Lung (tissue), 12 donors: Measurements from ENCODE around the gene CEMIP. TPM values are rescaled to one million over a fixed set of nuclear protein-coding genes. Genes with fewer than 3 reads are reported as not detected.

Source experiments
- ATAC-seq: fragments of 200-7000 bp; cut with Tn5 transposase; one replicate; pipeline ENCODE4 v1.9.1; 2020; ENCODE audit warnings: moderate number of reproducible peaks; ENCODE audit not compliant: insufficient read depth, low FRiP score
- DNase-seq, 3 donors: peaks; one replicate each; pipeline ENCODE4 v3.0.0-alpha.2; 2013 to 2017
- H3K27ac ChIP-seq, 2 donors: one replicate each; pipeline ENCODE4 v1.5.1; 2013; ENCODE audit warnings: mild to moderate bottlenecking in 2 of 2, moderate library complexity in 2 of 2, control low read depth in 1 of 2, inconsistent platforms in 1 of 2, low read depth in 1 of 2, low read length in 1 of 2
- H3K27me3 ChIP-seq, 3 donors: one replicate each; pipeline ENCODE4 v1.5.1; 2013; ENCODE audit warnings: low read length in 2 of 3; ENCODE audit not compliant: control insufficient read depth in 3 of 3, insufficient read depth in 3 of 3
- H3K36me3 ChIP-seq, 4 donors: one replicate each; pipeline ENCODE4 v1.5.1; 2013; ENCODE audit warnings: low read length in 4 of 4, mild to moderate bottlenecking in 1 of 4, moderate library complexity in 1 of 4; ENCODE audit not compliant: control insufficient read depth in 4 of 4, insufficient read depth in 4 of 4
- H3K4me1 ChIP-seq, 5 donors: one replicate each; pipeline ENCODE4 v1.5.1; 2013; ENCODE audit warnings: low read length in 5 of 5, mild to moderate bottlenecking in 2 of 5, moderate library complexity in 1 of 5; ENCODE audit not compliant: control insufficient read depth in 5 of 5, insufficient read depth in 5 of 5
- H3K4me3 ChIP-seq: one replicate; pipeline ENCODE4 v1.5.1; 2013; ENCODE audit warnings: mild to moderate bottlenecking, control low read depth, moderate library complexity
- H3K9ac ChIP-seq, 2 donors: one replicate each; pipeline ENCODE4 v1.5.1; 2013; ENCODE audit warnings: low read length in 2 of 2, control low read depth in 1 of 2; ENCODE audit not compliant: insufficient read depth in 1 of 2
- H3K9me3 ChIP-seq, 4 donors: one replicate each; pipeline ENCODE4 v1.5.1; 2013; ENCODE audit warnings: low read length in 3 of 4, mild to moderate bottlenecking in 1 of 4, moderate library complexity in 1 of 4; ENCODE audit not compliant: control insufficient read depth in 4 of 4, insufficient read depth in 3 of 4
- WGBS, 2 donors: extraction: QIAGEN DNeasy Blood & Tissue Kit; methylation state at CpG; one replicate each; pipeline ENCODE4 v1.1.7; 2013; 5-methylcytosine and 5-hydroxymethylcytosine counted together
- polyA plus RNA-seq, 2 donors: library from polyadenylated mRNA; stranded (reverse); fragments of 200-250 nt; gene quantifications; one replicate each; pipeline ENCODE4 v1.2.1, GENCODE V29; 2013
- total RNA-seq, 2 donors: library from RNA; depleted of rRNA in 1 of 2; stranded (reverse); fragments of >200 nt in 1 of 2; gene quantifications; one replicate each; pipeline ENCODE4 v1.2.1, GENCODE V29; 2014 to 2021
- TF ChIP-seq, protein P1 (sequence below): IDR thresholded peaks from 2 replicates; pipeline ENCODE4 v1.5.1; 2012; ENCODE audit warnings: mild to moderate bottlenecking; ENCODE audit errors: control extremely low read depth, extremely low read depth
- donor health status: control.
- donor health status: control.
- donor health status: Bipolar disorder and iron deficiency.
- donor health status: healthy.
- donor health status: DM: yes; HTN: yes; CAD: no.

The CEMIP gene
- total and polyA plus RNA-seq, 4 donors: 1.9 to 32.0 (median 3.9) TPM

- TF ChIP-seq, protein P1, sequence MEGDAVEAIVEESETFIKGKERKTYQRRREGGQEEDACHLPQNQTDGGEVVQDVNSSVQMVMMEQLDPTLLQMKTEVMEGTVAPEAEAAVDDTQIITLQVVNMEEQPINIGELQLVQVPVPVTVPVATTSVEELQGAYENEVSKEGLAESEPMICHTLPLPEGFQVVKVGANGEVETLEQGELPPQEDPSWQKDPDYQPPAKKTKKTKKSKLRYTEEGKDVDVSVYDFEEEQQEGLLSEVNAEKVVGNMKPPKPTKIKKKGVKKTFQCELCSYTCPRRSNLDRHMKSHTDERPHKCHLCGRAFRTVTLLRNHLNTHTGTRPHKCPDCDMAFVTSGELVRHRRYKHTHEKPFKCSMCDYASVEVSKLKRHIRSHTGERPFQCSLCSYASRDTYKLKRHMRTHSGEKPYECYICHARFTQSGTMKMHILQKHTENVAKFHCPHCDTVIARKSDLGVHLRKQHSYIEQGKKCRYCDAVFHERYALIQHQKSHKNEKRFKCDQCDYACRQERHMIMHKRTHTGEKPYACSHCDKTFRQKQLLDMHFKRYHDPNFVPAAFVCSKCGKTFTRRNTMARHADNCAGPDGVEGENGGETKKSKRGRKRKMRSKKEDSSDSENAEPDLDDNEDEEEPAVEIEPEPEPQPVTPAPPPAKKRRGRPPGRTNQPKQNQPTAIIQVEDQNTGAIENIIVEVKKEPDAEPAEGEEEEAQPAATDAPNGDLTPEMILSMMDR: no peak
These were observed 61.3 kb downstream of the CEMIP start for GRCh38 chr15:80840182-80841130.

GRCh38 chr15:80841541-80841940 is 62.4 kb downstream of the CEMIP start:
- Histone ChIP-seq H3K9ac (no peak overlapping the region), H3K27ac (no peak overlapping the region), H3K4me1 (peaks cover 0 to 4% (median 2%) of the 10 kb centered on the region in 5 donors), H3K9me3 (no peaks in the 10 kb centered on the region), H3K36me3 (peaks cover 0 to 2% (median 0%) of the 10 kb centered on the region in 4 donors), H3K27me3 (no peaks in the 10 kb centered on the region), H3K4me3 (no peak overlapping the region)
- TF ChIP-seq, protein P1: no peak
- DNase-seq: no peak
- 92 to 97% methylated on average over 5 of the region's 5 CpGs for WGBS, 2 donors
- ATAC-seq: no peak

More at GRCh38 chr15:80840182-80841130, 61.3 kb downstream of the CEMIP start:
- WGBS, 2 donors: 81 to 85% methylated on average over 22 of the region's 22 CpGs
- peaks cover 0 to 2% (median 0%) of the 10 kb centered on the region in 4 donors for H3K36me3 ChIP-seq
- H3K4me1 ChIP-seq: peaks cover 0 to 4% (median 2%) of the 10 kb centered on the region in 5 donors
- H3K27me3 ChIP-seq: no peaks in the 10 kb centered on the region
- ATAC-seq: no peak
- no peaks in the 10 kb centered on the region for H3K9me3 ChIP-seq
- H3K4me3 ChIP-seq: no peak overlapping the region
- no peak overlapping the region for H3K9ac ChIP-seq
- no peak overlapping the region for H3K27ac ChIP-seq
- DNase-seq: no peak

DNA sequence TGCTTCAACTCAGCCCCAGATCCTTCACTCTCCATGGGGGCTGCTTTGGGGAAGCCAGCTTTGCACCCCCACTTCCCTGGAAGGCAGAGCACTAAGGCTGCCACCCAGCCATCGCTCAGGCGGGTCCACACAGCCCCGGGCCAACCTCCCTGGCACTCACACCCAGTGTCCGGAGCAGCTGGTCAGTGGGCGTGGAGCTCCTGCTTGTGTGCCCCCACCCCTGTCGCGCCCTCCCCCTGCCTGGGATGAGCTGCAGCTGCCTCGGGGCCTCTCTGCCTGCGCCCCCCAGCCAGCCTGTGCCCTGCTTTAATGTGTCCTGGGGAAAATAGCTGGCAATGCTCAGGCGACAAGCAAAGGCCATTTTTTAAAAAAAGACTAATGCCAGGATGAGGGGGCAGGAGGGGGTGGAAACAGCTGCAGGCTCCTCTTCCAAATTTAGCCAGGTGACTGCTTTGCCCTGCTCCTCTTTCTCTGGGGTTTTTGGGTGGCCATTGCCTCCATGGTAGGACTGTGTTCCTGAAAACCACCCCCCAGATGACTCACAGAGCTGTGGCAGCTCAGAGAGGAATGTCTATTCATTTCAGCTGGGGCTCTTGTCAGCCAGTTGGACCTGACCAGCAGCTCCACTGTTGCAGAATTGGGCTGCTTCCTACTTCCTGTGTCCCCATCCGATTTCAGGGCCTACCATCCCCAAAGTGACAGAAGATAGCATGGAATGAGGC is 65.0 kb downstream of the CEMIP start:
- Histone ChIP-seq H3K9me3 (no peaks in the 10 kb centered on the region), H3K27me3 (no peaks in the 10 kb centered on the region), H3K27ac (no peak overlapping the region), H3K4me1 (peaks cover 0 to 4% (median 2%) of the 10 kb centered on the region in 5 donors), H3K36me3 (no peaks in the 10 kb centered on the region), H3K9ac (no peak overlapping the region), H3K4me3 (no peak overlapping the region)
- no peak for ATAC-seq
- DNase-seq: no peak
- TF ChIP-seq, protein P1: no peak
- 80 to 88% methylated on average over 8 to 11 of the region's 11 CpGs for WGBS, 2 donors
